GM19238 (cell line): ENCODE results near the gene PPY.
"Not testable (repeated sequence)": the region's sequence is repeated elsewhere in the genome, so short reads cannot be mapped to it uniquely, and the experiment has no call there.

Source experiments
- DNase-seq: peaks from one replicate; pipeline ENCODE4 v3.0.0; 2011; ENCODE audit warnings: low spot score; ENCODE audit not compliant: insufficient read length

Gene PPY

DNA sequence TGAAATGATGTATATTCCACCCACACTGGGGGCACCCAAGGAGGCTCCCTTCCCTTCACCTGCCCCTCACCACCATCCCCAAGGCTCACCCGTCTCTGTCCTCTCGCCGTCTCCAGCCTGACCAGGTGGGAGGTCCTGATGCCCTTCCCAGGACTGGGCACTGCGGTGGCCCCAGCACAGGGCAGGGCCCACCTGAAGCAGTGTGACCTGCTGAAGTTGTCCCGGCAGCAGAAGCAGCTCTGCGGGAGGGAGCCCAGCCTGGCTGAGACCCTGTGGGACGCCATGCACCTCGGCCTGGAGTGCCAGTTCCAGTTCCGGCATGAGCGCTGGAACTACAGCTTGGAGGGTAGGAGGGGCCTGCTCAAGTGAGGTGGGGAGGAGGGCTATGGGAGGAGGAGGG lies 9.9 kb downstream of the PPY start:
- no peak for DNase-seq

DNA sequence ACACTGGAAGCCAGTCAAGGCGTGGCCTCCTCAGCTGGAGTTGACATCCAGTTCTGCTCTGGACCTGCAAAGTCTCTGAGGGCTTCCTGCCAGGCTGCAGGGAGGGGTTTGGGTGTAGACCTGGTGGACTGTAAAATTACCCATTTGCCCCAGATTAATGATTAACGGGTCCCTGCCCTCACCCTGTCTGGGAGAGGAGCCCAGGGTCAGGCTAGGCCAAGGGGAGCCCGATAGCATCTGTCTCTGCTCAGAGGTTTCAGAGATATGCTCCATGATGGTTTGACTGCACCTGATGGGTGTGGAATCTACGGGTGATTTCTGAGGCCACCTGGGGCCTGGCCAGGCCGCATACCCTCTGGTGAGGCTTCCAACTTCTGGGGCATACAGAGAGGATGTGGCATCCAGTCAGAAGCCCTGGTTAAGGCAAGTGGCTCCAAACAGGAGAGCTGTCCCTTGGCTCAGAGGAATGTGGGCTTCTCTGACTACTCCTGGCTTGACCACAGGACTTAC lies 11.2 kb downstream of the PPY start:
- no peak for DNase-seq

GRCh38 chr17:43928609-43929008 lies 13.7 kb downstream of the PPY start:
- DNase-seq, result no peak

DNA sequence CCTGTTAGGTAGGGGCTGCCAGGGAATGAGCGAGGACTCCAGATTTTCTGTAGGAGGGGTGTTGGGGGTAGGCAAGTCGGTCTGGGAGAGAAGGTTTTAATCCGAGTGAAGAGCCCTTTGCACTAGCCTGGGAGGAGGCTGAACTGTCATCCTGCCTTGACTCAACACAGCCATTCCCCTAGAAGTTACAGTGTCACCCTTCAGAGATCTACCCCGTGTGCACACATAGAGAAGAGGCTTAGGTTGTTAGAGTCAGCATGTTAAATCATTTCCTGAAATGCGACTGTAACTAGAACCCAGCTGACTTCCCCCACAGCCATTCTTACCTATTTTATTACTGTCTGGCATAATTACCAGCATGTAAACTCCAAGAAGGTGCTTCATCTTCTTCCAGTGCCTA lies 14.3 kb downstream of the PPY start:
- DNase-seq, result not testable (repeated sequence)

DNA sequence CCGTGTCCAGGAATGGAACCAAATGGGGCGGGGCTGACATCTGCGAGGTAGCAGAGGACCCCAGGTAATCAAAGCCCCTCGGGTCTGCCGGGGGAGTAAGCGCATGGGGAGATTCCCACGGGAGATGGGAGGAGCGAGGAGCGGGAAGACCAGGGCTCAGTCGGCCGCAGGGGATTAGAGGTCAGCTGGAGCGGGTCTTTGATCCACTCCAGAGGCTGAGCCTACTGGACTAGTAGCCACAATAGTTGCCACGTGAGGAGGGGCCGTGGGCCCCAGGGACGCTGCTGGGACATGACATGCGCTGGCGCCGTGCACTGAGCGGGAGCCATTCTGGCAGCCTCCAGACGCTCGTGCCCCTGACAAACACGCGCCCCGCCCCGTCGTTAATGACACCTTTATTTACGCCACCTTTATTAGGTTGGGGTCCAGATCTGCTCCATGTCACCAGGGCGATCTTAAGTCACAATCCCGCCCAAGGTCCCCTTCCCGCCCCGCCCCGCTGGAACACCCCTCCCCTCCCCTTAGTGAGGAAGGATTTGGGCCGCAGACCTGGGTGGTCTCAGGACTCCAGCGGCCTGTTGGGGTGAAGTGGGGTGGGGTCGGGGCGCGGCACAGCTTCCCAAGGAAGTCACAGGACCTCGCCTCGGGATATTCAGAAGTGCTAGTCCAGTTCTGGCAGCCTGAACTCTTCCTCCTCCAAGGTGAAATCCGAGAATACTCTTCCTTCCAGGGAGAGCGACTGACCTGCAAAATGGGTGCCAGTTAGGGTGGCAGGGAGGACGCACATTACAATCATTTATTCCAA lies 15.0 kb downstream of the PPY start:
- no peak for DNase-seq

DNA sequence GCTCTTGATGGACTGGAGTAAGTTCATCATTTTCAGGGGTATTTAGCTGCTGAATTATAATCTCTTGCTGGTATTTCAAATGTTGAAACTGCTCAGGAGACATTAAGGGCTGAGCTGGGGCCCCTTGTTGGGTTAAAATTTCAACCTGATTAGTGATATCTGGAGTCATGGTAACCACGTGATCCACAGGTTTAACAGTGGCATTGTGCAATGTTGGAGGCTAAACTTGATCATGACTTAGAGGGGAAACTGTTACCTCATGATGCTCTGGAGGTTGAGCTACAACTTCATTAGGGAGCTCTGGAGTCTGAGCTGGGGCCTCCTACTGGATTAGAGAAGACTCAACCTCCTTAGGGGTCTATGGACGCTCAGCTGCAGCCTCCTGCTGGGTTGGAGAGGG lies 17.7 kb downstream of the PPY start:
- DNase-seq, result no peak

- no peak for DNase-seq
Measured at GRCh38 chr17:43920500-43921095, 21.7 kb downstream of the PPY start.

DNA sequence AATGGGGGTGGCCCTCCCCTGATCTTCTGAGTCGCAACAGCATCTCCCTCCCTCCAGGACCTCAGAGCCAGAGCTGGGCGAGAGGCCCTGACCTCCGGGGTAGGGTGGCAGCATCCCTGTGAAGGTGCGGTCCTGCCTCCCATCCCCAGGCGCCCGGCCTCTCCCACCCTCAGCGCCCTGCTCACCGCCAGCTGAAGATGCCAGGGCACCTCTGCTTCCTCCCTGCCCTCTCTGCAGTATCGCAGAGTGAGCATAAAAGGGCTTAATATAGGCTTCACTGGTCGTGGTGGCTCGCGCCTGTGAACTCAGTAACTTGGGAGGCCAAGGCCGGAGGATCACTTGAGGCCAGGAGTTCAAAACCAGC lies 24.3 kb downstream of the PPY start:
- no peak for DNase-seq

DNA sequence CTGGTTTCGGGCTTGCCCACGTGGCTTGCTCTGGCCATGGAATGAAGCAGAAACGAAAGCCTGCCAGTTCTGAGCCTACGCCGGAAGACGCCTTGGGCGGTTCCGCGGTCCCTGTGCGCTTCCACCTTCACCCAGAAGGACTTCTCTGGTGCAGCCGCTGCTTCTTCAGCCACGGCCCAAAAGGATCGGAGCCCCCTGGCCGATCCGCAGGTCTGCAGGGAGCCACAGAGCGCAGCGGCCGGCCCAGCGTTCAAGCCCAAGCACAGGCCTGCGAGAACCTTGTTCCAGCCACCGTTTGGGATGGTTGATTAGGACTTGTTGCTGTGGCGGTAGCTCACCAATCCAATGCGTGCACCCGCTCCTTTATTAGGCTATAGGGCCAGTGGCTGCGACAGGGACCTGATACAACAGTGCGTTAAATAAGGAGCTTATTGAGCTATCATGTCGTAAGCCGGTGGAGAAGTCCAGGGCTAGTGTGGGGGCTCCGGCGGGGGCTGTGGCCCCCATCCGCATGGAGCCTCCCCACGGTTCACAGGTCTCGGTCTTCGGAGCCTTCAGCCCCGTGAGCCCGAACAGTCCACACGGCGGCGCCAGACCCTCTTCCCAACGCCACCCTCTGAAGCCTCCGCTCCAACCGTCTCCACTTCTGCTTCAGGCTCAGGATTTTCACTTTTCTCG lies 24.8 kb downstream of the PPY start:
- DNase-seq, result peak; percentile 46

GRCh38 chr17:43917016-43917347 lies 25.3 kb downstream of the PPY start:
- DNase-seq, result no peak

DNA sequence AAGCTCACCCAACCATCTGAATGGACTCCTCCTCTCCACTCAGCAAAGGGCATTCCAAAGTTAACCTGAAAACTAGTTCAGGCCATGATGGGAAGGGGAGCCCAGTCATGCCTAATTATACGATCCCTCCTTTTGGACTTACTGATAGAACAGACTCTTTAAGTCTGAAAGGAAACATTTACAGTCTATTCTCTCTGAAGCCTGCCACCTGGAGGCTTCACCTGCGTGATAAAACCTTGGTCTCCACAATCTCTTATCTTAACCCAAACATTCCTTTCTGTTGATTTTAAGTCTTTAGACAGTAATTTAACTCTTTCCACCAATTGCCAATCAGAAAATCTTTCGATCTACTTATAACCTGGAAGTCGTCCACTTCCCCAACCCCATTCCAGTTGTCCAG lies 25.9 kb downstream of the PPY start:
- no peak for DNase-seq

- no peak for DNase-seq
Measured at GRCh38 chr17:43915559-43915958, 26.7 kb downstream of the PPY start.

- DNase-seq, result no peak
Measured at GRCh38 chr17:43914451-43914850, 27.8 kb downstream of the PPY start.

- no peak for DNase-seq
Measured at GRCh38 chr17:43913584-43913983, 28.7 kb downstream of the PPY start.

GRCh38 chr17:43912635-43913304 lies 29.5 kb downstream of the PPY start:
- no peak for DNase-seq

- no peak for DNase-seq
Measured at GRCh38 chr17:43911904-43912303, 30.4 kb downstream of the PPY start.

GRCh38 chr17:43909537-43910231 lies 32.6 kb downstream of the PPY start:
- DNase-seq, result no peak

DNA sequence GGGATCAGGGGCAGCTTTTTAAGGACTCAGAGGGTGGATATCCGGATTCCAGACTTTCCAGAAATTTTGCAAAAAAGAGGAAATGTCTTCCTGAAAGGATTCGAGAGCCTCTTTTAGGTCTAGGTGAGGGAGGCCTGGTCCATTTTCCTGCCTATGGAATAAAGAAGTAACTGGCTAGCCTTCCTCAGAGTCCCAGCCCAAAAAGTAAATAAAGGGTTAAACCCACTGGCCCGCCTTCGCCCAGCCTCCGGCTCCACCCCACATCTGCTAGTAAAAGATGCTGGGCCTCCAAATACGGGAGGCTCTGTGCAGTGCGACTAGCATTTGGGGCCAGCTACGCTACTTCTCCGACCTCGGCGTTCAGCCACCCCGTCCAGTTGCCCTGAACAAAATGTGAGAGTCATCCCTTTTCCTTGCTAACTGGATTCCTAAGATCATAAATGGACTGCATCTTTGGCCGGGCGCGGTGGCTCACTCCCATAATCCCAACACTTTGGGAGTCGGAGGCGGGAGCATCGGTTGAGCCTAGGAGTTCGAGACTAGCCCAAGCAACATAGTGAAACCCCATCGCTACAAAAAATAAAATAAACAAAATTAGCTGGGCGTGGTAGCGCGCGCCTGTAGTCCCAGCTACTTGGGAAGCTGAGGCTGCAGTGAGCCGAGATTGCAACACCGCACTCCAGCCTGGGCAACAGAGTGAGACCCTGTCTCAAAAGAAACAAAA lies 34.1 kb downstream of the PPY start:
- no peak for DNase-seq

- DNase-seq, result no peak
Measured at GRCh38 chr17:43907425-43907981, 34.8 kb downstream of the PPY start, which contains the start of gene MPP2. MPP2 (minus strand) TSS chr17:43907536; CDS start chr17:43904460, 3,076 bp downstream.

DNA sequence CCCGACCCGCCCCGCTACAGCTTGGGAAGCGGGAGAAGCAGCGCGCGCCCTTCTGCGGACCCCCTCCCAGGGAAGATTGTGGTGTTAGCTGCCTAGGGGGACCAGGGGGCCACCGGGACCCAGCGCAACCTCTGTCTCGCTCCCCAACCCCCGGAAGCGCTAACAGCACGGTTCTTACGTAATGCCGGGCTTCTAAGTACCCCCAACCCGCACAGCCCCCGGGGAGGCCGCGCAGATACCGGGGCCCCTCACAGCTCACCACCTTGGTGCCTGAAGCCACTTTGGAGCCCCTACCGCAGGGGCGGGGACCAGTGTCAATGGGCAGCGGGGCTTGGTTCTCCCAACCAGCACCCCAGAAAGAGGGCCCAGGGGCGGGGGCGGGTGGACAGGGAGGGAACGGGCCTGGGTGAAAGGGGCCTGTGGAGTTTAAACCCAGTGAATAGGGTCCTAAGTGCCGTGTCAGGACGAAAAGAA lies 35.3 kb downstream of the PPY start:
- DNase-seq, result no peak
